Measurements from ENCODE around the gene SLC1A7.

The SLC1A7 gene

DNA sequence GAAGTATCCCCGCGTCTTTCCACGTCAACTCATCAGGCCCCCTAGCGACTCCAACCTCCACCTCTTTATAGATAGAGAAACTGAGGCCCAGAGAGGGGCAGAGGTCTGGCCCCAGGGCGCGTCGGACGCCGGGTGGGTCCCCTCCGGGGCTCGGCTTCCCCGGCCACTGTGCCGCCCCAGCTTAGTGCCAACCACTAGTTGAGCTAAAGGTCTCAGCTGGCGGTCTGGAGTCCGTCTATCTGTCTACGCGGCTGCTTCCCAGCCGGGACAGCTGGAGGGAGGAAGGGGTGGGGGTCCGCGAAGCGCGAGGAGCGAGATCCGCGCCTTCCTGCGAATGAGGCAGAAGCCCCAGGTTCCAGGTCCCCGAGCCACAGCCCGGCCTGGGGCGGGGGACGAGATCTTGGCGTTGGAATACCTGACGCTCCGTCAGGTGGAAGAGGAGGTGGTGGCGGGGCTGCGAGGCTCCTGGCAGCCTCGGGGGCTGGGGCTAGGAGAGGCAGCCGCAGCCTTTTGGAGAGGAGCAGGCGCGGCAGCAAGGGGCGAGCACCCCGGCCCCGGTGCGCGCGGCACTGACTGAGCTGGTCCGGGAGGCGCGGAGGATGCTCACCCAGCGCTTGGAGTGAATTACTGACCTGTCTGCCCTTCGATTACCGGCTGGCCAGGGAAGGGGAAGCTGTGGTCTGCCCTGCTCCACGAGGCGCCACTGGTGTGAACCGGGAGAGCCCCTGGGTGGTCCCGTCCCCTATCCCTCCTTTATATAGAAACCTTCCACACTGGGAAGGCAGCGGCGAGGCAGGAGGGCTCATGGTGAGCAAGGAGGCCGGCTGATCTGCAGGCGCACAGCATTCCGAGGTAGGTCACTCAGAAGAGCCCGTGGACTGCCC, 79.5 kb downstream of the SLC1A7 start:
- H3K36me3 ChIP-seq (ENCODE audit: low read length), result no peaks in the 10 kb centered on the region
- H3K27me3 ChIP-seq (ENCODE audit: low read length), result no peaks in the 10 kb centered on the region
- no peaks in the 10 kb centered on the region for H3K9me3 ChIP-seq (ENCODE audit: insufficient read depth, low read length)
- no peaks in the 10 kb centered on the region for H3K79me2 ChIP-seq (ENCODE audit: insufficient read depth, low read length)
- H3K4me2 ChIP-seq (ENCODE audit: low read depth, low read length, poor library complexity, severe bottlenecking), result no peak overlapping the region
- no peak overlapping the region for H2AFZ ChIP-seq (ENCODE audit: low read depth, low read length, severe bottlenecking)
- no peak overlapping the region for H3K9ac ChIP-seq (ENCODE audit: low read length)
- H3F3A ChIP-seq (ENCODE audit: insufficient read depth), result no peaks in the 10 kb centered on the region
- H3K4me3 ChIP-seq (ENCODE audit: insufficient read depth, low read length, poor library complexity, severe bottlenecking), result no peak overlapping the region
- H3K9me2 ChIP-seq (replicated peaks; ENCODE audit: insufficient read depth, low read length), result no peaks in the 10 kb centered on the region
- H3K27ac ChIP-seq (ENCODE audit: low read depth, low read length), result no peak overlapping the region
- no peaks in the 10 kb centered on the region for H4K20me1 ChIP-seq (ENCODE audit: low read depth, low read length)
- TF ChIP-seq EZH2phosphoT487 (conservative IDR thresholded peaks at IDR 0.05; ENCODE audit: low read length), result no peak
- TF ChIP-seq, protein P1, sequence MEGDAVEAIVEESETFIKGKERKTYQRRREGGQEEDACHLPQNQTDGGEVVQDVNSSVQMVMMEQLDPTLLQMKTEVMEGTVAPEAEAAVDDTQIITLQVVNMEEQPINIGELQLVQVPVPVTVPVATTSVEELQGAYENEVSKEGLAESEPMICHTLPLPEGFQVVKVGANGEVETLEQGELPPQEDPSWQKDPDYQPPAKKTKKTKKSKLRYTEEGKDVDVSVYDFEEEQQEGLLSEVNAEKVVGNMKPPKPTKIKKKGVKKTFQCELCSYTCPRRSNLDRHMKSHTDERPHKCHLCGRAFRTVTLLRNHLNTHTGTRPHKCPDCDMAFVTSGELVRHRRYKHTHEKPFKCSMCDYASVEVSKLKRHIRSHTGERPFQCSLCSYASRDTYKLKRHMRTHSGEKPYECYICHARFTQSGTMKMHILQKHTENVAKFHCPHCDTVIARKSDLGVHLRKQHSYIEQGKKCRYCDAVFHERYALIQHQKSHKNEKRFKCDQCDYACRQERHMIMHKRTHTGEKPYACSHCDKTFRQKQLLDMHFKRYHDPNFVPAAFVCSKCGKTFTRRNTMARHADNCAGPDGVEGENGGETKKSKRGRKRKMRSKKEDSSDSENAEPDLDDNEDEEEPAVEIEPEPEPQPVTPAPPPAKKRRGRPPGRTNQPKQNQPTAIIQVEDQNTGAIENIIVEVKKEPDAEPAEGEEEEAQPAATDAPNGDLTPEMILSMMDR (IDR thresholded peaks at IDR 0.05; ENCODE audit: insufficient read depth, low read length, poor library complexity, severe bottlenecking), result no peak

DNA sequence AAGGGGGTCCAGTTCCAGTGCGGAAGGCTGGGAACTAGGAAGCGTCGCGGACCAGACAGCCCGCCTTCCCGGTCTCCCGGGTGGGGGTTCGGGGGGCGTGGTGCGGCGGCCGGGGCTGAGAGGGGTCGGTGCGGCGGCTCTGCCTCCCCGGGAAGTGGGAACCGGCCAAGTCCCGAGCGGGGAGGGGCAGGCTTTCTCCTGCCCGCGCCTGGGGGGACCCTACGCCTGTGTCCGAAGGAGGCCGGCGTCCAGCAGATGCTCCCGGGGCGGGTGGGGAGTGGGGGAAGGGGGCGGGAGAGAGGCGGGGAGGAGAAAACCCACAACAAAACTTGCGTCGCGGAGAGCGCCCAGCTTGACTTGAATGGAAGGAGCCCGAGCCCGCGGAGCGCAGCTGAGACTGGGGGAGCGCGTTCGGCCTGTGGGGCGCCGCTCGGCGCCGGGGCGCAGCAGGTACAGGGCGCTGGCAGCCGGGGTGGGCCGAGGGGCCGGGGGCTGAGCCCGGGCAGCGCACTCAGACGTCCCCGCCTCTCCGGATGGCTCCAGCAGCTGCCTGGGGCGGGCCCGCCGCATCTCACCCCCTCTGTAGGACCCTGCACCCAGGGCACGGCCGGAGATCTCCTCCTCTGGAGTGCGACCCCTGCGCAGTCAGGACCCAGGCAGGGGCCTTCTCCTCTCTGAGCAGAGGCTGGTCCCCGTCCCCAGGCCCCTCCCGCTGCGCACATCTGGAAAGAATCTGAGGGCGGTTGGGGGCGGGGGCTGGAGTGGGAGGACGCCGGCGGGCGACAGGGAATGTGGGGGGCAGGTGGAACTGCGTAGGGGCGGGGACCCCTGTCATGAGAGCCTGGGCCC, 80.4 kb downstream of the SLC1A7 start, which contains the start of gene PODN:
Gene PODN, plus strand, starts transcription at position 355 of the 849 bp plus-strand sequence. CDS start 7,643 bp downstream, outside the sequence.
- H3K4me3 ChIP-seq (ENCODE audit: insufficient read depth, low read length, poor library complexity, severe bottlenecking), result no peak within 1 kb of the TSS
- H3K9me2 ChIP-seq (replicated peaks; ENCODE audit: insufficient read depth, low read length), result no peaks in the 10 kb centered on the region
- H3K4me2 ChIP-seq (ENCODE audit: low read depth, low read length, poor library complexity, severe bottlenecking), result no peak within 1 kb of the TSS

DNA sequence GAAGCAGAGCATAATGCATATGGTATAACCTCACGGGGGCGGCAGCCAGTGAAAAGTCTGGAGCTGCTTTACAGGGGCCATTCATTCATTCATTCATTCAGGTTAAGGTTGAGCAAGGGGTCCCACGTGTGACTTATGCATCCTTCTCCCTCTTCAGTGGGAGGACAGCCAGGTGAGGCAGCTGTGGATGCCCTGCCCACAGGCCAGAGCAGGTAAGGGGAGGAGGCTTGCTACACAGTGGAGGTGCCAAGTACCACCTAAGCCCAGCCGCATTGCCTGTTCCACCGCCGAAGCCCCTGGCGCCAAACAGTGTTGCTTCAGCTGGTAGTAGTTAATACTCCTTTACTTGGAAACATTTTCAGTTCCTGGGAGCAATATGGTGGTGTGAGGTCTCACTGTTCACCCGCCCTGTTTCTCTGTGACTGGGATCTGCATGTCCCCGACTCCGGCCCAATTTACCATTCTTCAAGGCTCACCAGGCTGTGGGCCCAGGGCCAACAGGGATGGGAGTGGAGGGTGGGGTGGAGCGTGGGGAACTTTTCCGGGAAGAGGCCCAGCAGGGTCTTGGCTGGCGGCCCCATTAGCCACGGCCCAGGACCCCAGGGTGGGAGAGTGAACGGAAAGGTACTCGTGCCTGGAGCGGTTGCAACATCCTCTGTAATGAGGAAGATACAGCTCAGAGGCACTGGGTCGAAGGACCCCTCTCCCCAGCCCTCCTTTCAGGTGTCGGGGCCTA, 81.1 kb downstream of the SLC1A7 start:
- H2AFZ ChIP-seq (ENCODE audit: low read depth, low read length, severe bottlenecking), result no peak overlapping the region

More for the DNA sequence above, 80.4 kb downstream of the SLC1A7 start, which contains the start of gene PODN:
- no peaks in the 10 kb centered on the region for H3K27me3 ChIP-seq (ENCODE audit: low read length)
- H2AFZ ChIP-seq (ENCODE audit: low read depth, low read length, severe bottlenecking), result no peak within 1 kb of the TSS
- no peaks in the 10 kb centered on the region for H4K20me1 ChIP-seq (ENCODE audit: low read depth, low read length)
- H3F3A ChIP-seq (ENCODE audit: insufficient read depth), result no peaks in the 10 kb centered on the region
- H3K9ac ChIP-seq (ENCODE audit: low read length), result no peak within 1 kb of the TSS
- H3K27ac ChIP-seq (ENCODE audit: low read depth, low read length), result no peak within 1 kb of the TSS
- H3K79me2 ChIP-seq (ENCODE audit: insufficient read depth, low read length), result no peaks in the 10 kb centered on the region
- H3K9me3 ChIP-seq (ENCODE audit: insufficient read depth, low read length), result no peaks in the 10 kb centered on the region
- no peak for TF ChIP-seq EZH2phosphoT487 (conservative IDR thresholded peaks at IDR 0.05; ENCODE audit: low read length)
- TF ChIP-seq, protein P1 (IDR thresholded peaks at IDR 0.05; ENCODE audit: insufficient read depth, low read length, poor library complexity, severe bottlenecking), result no peak
- no peaks in the 10 kb centered on the region for H3K36me3 ChIP-seq (ENCODE audit: low read length)

More for the DNA sequence above, 81.1 kb downstream of the SLC1A7 start:
- H3K9me2 ChIP-seq (replicated peaks; ENCODE audit: insufficient read depth, low read length), result no peaks in the 10 kb centered on the region
- no peaks in the 10 kb centered on the region for H3K27me3 ChIP-seq (ENCODE audit: low read length)
- H3K9me3 ChIP-seq (ENCODE audit: insufficient read depth, low read length), result no peaks in the 10 kb centered on the region
- TF ChIP-seq EZH2phosphoT487 (conservative IDR thresholded peaks at IDR 0.05; ENCODE audit: low read length), result no peak
- TF ChIP-seq, protein P1 (IDR thresholded peaks at IDR 0.05; ENCODE audit: insufficient read depth, low read length, poor library complexity, severe bottlenecking), result no peak
- no peaks in the 10 kb centered on the region for H4K20me1 ChIP-seq (ENCODE audit: low read depth, low read length)
- no peak overlapping the region for H3K27ac ChIP-seq (ENCODE audit: low read depth, low read length)
- no peak overlapping the region for H3K4me3 ChIP-seq (ENCODE audit: insufficient read depth, low read length, poor library complexity, severe bottlenecking)
- no peaks in the 10 kb centered on the region for H3K79me2 ChIP-seq (ENCODE audit: insufficient read depth, low read length)
- no peak overlapping the region for H3K9ac ChIP-seq (ENCODE audit: low read length)
- H3K4me2 ChIP-seq (ENCODE audit: low read depth, low read length, poor library complexity, severe bottlenecking), result no peak overlapping the region
- H3F3A ChIP-seq (ENCODE audit: insufficient read depth), result no peaks in the 10 kb centered on the region
- no peaks in the 10 kb centered on the region for H3K36me3 ChIP-seq (ENCODE audit: low read length)
